Activated naive CD4-positive, alpha-beta T cell (primary cell): ENCODE measurements around the gene PARP11.
A peak's percentile ranks its signal among the peaks of the same experiment; 100 is the strongest.
"Not testable (repeated sequence)": the region's sequence is repeated elsewhere in the genome, so short reads cannot be mapped to it uniquely, and the experiment has no call there.

Experiments
- DNase-seq, 4 experiments: peaks; one replicate each; lab custom pipeline; 2025; lab: John Stamatoyannopoulos, UW

PARP11 gene

GRCh38 chr12:3882896-3883564 lies 9.8 kb upstream of the PARP11 start:
- DNase-seq, result no peak

- DNase-seq, result no peak
Observed at GRCh38 chr12:3882406-3882805, 9.2 kb upstream of the PARP11 start.

GRCh38 chr12:3881281-3881950 lies 8.2 kb upstream of the PARP11 start:
- DNase-seq, result no peak

GRCh38 chr12:3879846-3880245 lies 6.6 kb upstream of the PARP11 start:
- DNase-seq, result no peak

- DNase-seq, result no peak
Observed at GRCh38 chr12:3871356-3871755, 1.8 kb downstream of the PARP11 start.

- DNase-seq, result no peak
Observed at GRCh38 chr12:3869865-3870264, 3.3 kb downstream of the PARP11 start.

GRCh38 chr12:3869433-3869832 lies 3.8 kb downstream of the PARP11 start:
- no peak for DNase-seq

- DNase-seq, result no peak
Observed at GRCh38 chr12:3863756-3864155, 9.4 kb downstream of the PARP11 start.

- no peak for DNase-seq
Observed at GRCh38 chr12:3842517-3842916, 30.7 kb downstream of the PARP11 start.

GRCh38 chr12:3841783-3842182 lies 31.4 kb downstream of the PARP11 start:
- DNase-seq, result no peak

- not testable (repeated sequence) for DNase-seq
Observed at GRCh38 chr12:3840833-3841232, 32.4 kb downstream of the PARP11 start.

GRCh38 chr12:3839745-3840144 lies 33.5 kb downstream of the PARP11 start:
- DNase-seq, result not testable (repeated sequence)

GRCh38 chr12:3838701-3839548 lies 34.3 kb downstream of the PARP11 start:
- DNase-seq, result peak in 1 of 4 experiments; percentile 3

- no peak for DNase-seq
Observed at GRCh38 chr12:3838076-3838475, 35.1 kb downstream of the PARP11 start.

GRCh38 chr12:3837049-3837448 lies 36.1 kb downstream of the PARP11 start:
- no peak for DNase-seq

GRCh38 chr12:3836641-3837040 lies 36.6 kb downstream of the PARP11 start:
- no peak for DNase-seq

GRCh38 chr12:3835914-3836313 lies 37.3 kb downstream of the PARP11 start:
- DNase-seq, result no peak

GRCh38 chr12:3834774-3835173 lies 38.4 kb downstream of the PARP11 start:
- no peak for DNase-seq

GRCh38 chr12:3833670-3834310 lies 39.4 kb downstream of the PARP11 start:
- no peak for DNase-seq

- no peak for DNase-seq
Observed at GRCh38 chr12:3832738-3833137, 40.5 kb downstream of the PARP11 start.

- no peak for DNase-seq
Observed at GRCh38 chr12:3828888-3829287, 44.3 kb downstream of the PARP11 start.

GRCh38 chr12:3827301-3828000 lies 45.7 kb downstream of the PARP11 start:
- no peak for DNase-seq
